H9 (cell line): ENCODE measurements around the gene HOXD11. TPM values are rescaled to one million over a fixed set of nuclear protein-coding genes. Genes with fewer than 3 reads are reported as not detected.

Source experiments
- DNase-seq: peaks from one replicate; pipeline ENCODE4 v3.0.0-alpha.2; 2017
- H2AFZ ChIP-seq: one replicate; pipeline ENCODE4 v1.6.1; 2013; ENCODE audit warnings: mild to moderate bottlenecking, low read length, control low read depth, moderate library complexity
- H2AK5ac ChIP-seq: 2 replicates; pipeline ENCODE4 v1.6.1; 2013; ENCODE audit warnings: low read length, control low read depth, mixed read lengths; ENCODE audit not compliant: insufficient read length
- H2BK120ac ChIP-seq: one replicate; pipeline ENCODE4 v1.6.1; 2013; ENCODE audit warnings: low read depth, mild to moderate bottlenecking, low read length, control low read depth, inconsistent platforms; ENCODE audit not compliant: poor library complexity, severe bottlenecking
- H2BK12ac ChIP-seq: 2 replicates; pipeline ENCODE4 v1.6.1; 2013; ENCODE audit warnings: low read length, control low read depth, mixed read lengths, low read depth; ENCODE audit not compliant: insufficient read length
- H2BK15ac ChIP-seq: 2 replicates; pipeline ENCODE4 v1.6.1; 2013; ENCODE audit warnings: low read depth, low read length, control low read depth
- H2BK20ac ChIP-seq: one replicate; pipeline ENCODE4 v1.6.1; 2013; ENCODE audit warnings: low read depth, mild to moderate bottlenecking, low read length, control low read depth, inconsistent platforms; ENCODE audit not compliant: poor library complexity, severe bottlenecking
- H2BK5ac ChIP-seq: 2 replicates; pipeline ENCODE4 v1.6.1; 2013; ENCODE audit warnings: low read length, control low read depth, mixed read lengths; ENCODE audit not compliant: insufficient read length
- H3K14ac ChIP-seq: 2 replicates; pipeline ENCODE4 v1.6.1; 2013; ENCODE audit warnings: low read length, control low read depth; ENCODE audit not compliant: insufficient read depth
- H3K18ac ChIP-seq: 2 replicates; pipeline ENCODE4 v1.6.1; 2013; ENCODE audit warnings: low read depth, mild to moderate bottlenecking, mixed read lengths, low read length, control low read depth; ENCODE audit not compliant: insufficient read length
- H3K23ac ChIP-seq: 2 replicates; pipeline ENCODE4 v1.6.1; 2013; ENCODE audit warnings: low read length, control low read depth, mixed read lengths, low read depth; ENCODE audit not compliant: insufficient read length
- H3K23me2 ChIP-seq: 2 replicates; pipeline ENCODE4 v1.6.1; 2013; ENCODE audit warnings: low read depth, mild to moderate bottlenecking, mixed read lengths, low read length, control low read depth; ENCODE audit not compliant: insufficient read length, poor library complexity, severe bottlenecking
- H3K27ac ChIP-seq: 2 replicates; pipeline ENCODE4 v1.5.1; 2013; ENCODE audit warnings: low read length, control low read depth, mixed read lengths, low read depth; ENCODE audit not compliant: insufficient read length
- H3K27me3 ChIP-seq: 2 replicates; pipeline ENCODE4 v1.6.1; 2013; ENCODE audit warnings: low read length, control low read depth, inconsistent platforms; ENCODE audit not compliant: insufficient read depth
- H3K4ac ChIP-seq: 2 replicates; pipeline ENCODE4 v1.6.1; 2013; ENCODE audit warnings: low read depth, mild to moderate bottlenecking, control low read depth, inconsistent platforms, low read length, moderate library complexity
- H3K4me1 ChIP-seq: 2 replicates; pipeline ENCODE4 v1.6.1; 2013; ENCODE audit warnings: low read length, control low read depth, inconsistent platforms; ENCODE audit not compliant: insufficient read depth
- H3K4me2 ChIP-seq: 2 replicates; pipeline ENCODE4 v1.6.1; 2013; ENCODE audit warnings: low read length, control low read depth, mixed read lengths; ENCODE audit not compliant: insufficient read length, insufficient read depth
- H3K56ac ChIP-seq: 2 replicates; pipeline ENCODE4 v1.6.1; 2013; ENCODE audit warnings: low read depth, mild to moderate bottlenecking, mixed read lengths, low read length, control low read depth; ENCODE audit not compliant: insufficient read length
- H3K79me1 ChIP-seq: 2 replicates; pipeline ENCODE4 v1.6.1; 2013; ENCODE audit warnings: low read depth, mild to moderate bottlenecking, moderate library complexity, low read length, control low read depth, inconsistent platforms; ENCODE audit not compliant: insufficient read depth, poor library complexity, severe bottlenecking
- H3K79me2 ChIP-seq: 2 replicates; pipeline ENCODE4 v1.6.1; 2013; ENCODE audit warnings: low read length, control low read depth, inconsistent platforms; ENCODE audit not compliant: insufficient read depth
- H3K9ac ChIP-seq: 2 replicates; pipeline ENCODE4 v1.6.1; 2013; ENCODE audit warnings: low read length, control low read depth, mixed read lengths; ENCODE audit not compliant: insufficient read length; ENCODE audit errors: extremely low read depth
- H3K9me3 ChIP-seq: one replicate; pipeline ENCODE4 v1.6.1; 2013; ENCODE audit warnings: low read depth, low read length, inconsistent platforms; ENCODE audit not compliant: control insufficient read depth
- H3T11ph ChIP-seq: one replicate; pipeline ENCODE4 v1.6.1; 2013; ENCODE audit warnings: mild to moderate bottlenecking, low read length, control low read depth, inconsistent platforms
- H4K20me1 ChIP-seq: one replicate; pipeline ENCODE4 v1.6.1; 2013; ENCODE audit not compliant: control insufficient read depth, insufficient read length, insufficient read depth
- H4K5ac ChIP-seq: 2 replicates; pipeline ENCODE4 v1.6.1; 2013; ENCODE audit warnings: low read depth, mild to moderate bottlenecking, mixed read lengths, low read length, control low read depth; ENCODE audit not compliant: insufficient read length
- H4K8ac ChIP-seq: replicated peaks from 2 replicates; pipeline ENCODE4 v1.6.1; 2013; ENCODE audit warnings: low read length, control low read depth, mixed read lengths, low read depth; ENCODE audit not compliant: insufficient read length
- H4K91ac ChIP-seq: 2 replicates; pipeline ENCODE4 v1.6.1; 2013; ENCODE audit warnings: low read depth, mild to moderate bottlenecking, moderate library complexity, mixed read lengths, low read length, control low read depth; ENCODE audit not compliant: insufficient read length
- H3K27ac Mint-ChIP-seq, 3 experiments: 2 replicates in 2 of 3; 3 replicates in 1 of 3; pipeline ENCODE4 v1.8.0; 2020 to 2021; ENCODE audit warnings: mixed read lengths in 3 of 3, mild to moderate bottlenecking in 1 of 3, moderate library complexity in 1 of 3
- H3K27me3 Mint-ChIP-seq: 2 replicates; pipeline ENCODE4 v1.8.0; 2021; ENCODE audit warnings: low read depth, mild to moderate bottlenecking, moderate library complexity, mixed read lengths
- H3K36me3 Mint-ChIP-seq, 3 experiments: 2 replicates in 2 of 3; 3 replicates in 1 of 3; pipeline ENCODE4 v1.8.0; 2020 to 2021; ENCODE audit warnings: low read depth in 3 of 3, mixed read lengths in 3 of 3; ENCODE audit not compliant: insufficient read depth in 1 of 3
- H3K4me1 Mint-ChIP-seq, 2 experiments: 2 replicates each; pipeline ENCODE4 v1.8.0; 2020; ENCODE audit warnings: mixed read lengths in 2 of 2
- H3K4me3 Mint-ChIP-seq, 2 experiments: 2 replicates in 1 of 2; 3 replicates in 1 of 2; pipeline ENCODE4 v1.8.0; 2020 to 2021; ENCODE audit warnings: mild to moderate bottlenecking in 2 of 2, mixed read lengths in 2 of 2, moderate library complexity in 1 of 2
- H3K9me3 Mint-ChIP-seq, 2 experiments: 2 replicates in 1 of 2; 3 replicates in 1 of 2; pipeline ENCODE4 v1.8.0; 2020; ENCODE audit warnings: mild to moderate bottlenecking in 2 of 2, mixed read lengths in 2 of 2, moderate library complexity in 1 of 2
- CTCF ChIP-seq: fragments of 200-600 bp; sonication (generic); conservative IDR thresholded peaks from 3 replicates; pipeline ENCODE4 v1.8.0; 2021; ENCODE audit warnings: antibody characterized with exemption, mild to moderate bottlenecking
- WGBS: extraction: QIAGEN DNeasy Blood & Tissue Kit; methylation state at CpG from one replicate; pipeline ENCODE4 v1.1.7; 2013; ENCODE audit warnings: missing lambda C conversion rate, low lambda C conversion rate, mixed read lengths; ENCODE audit not compliant: insufficient read length; ENCODE audit errors: extremely low coverage; 5-methylcytosine and 5-hydroxymethylcytosine counted together
- total RNA-seq: library from RNA; stranded (reverse); gene quantifications from 2 replicates; pipeline ENCODE4 v1.2.1, GENCODE V29; 2021

Gene HOXD11
- total RNA-seq, 1 experiment from 2014 or later = not detected

GRCh38 chr2:176136374-176137251 lies 29.5 kb downstream of the HOXD11 start:
- no peak overlapping the region for H3K14ac ChIP-seq
- peak overlapping the region; percentile 44 for H3K4me2 ChIP-seq

More at GRCh38 chr2:176136374-176137251, 29.5 kb downstream of the HOXD11 start:
- TF ChIP-seq CTCF = no peak
- H3K23me2 ChIP-seq = peaks cover 8% of the 10 kb centered on the region
- no peak overlapping the region for H4K8ac ChIP-seq
- H3K56ac ChIP-seq = no peak overlapping the region
- no peak overlapping the region for H3K27ac Mint-ChIP-seq
- no peak overlapping the region for H2AFZ ChIP-seq
- no peak overlapping the region for H3K9ac ChIP-seq
- no peak overlapping the region for H3K4ac ChIP-seq
- no peak overlapping the region for H3K23ac ChIP-seq
- no peaks in the 10 kb centered on the region for H3K9me3 ChIP-seq
- H3K9me3 Mint-ChIP-seq = peaks cover 4 to 8% of the 10 kb centered on the region in 2 experiments; a peak in 4 of 5 replicates
- no peak overlapping the region for H2AK5ac ChIP-seq
- no peak overlapping the region for H3K18ac ChIP-seq
- no CpG with 5 or more reads among the region's 71 CpGs for WGBS
- no peaks in the 10 kb centered on the region for H4K20me1 ChIP-seq
- no peak overlapping the region for H2BK120ac ChIP-seq
- H3K79me1 ChIP-seq = no peaks in the 10 kb centered on the region
- peaks cover 91% of the 10 kb centered on the region for H3K27me3 ChIP-seq
- H4K91ac ChIP-seq = no peak overlapping the region
- H3K27me3 Mint-ChIP-seq = peaks cover 98% of the 10 kb centered on the region
- H3T11ph ChIP-seq = no peak overlapping the region
- no peaks in the 10 kb centered on the region for H3K79me2 ChIP-seq
- H2BK12ac ChIP-seq = no peak overlapping the region
- no peak overlapping the region for H2BK5ac ChIP-seq
- H3K4me3 Mint-ChIP-seq = peak overlapping the region; percentile 47 to 81
- no peak overlapping the region for H4K5ac ChIP-seq
- no peak overlapping the region for H2BK20ac ChIP-seq
- peak; percentile 52 for DNase-seq
- no peak overlapping the region for H3K27ac ChIP-seq
- H3K4me1 Mint-ChIP-seq = peaks cover 2 to 11% of the 10 kb centered on the region in 2 experiments; a peak in 3 of 4 replicates
- H3K36me3 Mint-ChIP-seq = no peaks in the 10 kb centered on the region
- H2BK15ac ChIP-seq = no peak overlapping the region
- no peaks in the 10 kb centered on the region; the same call in 1 of the 2 replicates for H3K4me1 ChIP-seq
